Stimulated activated CD8-positive, alpha-beta memory T cell treated with anti-CD3 and anti-CD28 coated beads, Interleukin-2, amount 100 ng/mL, for 48 hours (primary cell): ENCODE measurements around the gene DISP2.
A peak's percentile ranks its signal among the peaks of the same experiment; 100 is the strongest.

ENCODE experiments used
- DNase-seq, 2 donors: peaks; one replicate each; pipeline ENCODE4 v3.0.0-alpha.2; 2020; ENCODE audit warnings: low read depth in 2 of 2

DISP2 gene, protein sequence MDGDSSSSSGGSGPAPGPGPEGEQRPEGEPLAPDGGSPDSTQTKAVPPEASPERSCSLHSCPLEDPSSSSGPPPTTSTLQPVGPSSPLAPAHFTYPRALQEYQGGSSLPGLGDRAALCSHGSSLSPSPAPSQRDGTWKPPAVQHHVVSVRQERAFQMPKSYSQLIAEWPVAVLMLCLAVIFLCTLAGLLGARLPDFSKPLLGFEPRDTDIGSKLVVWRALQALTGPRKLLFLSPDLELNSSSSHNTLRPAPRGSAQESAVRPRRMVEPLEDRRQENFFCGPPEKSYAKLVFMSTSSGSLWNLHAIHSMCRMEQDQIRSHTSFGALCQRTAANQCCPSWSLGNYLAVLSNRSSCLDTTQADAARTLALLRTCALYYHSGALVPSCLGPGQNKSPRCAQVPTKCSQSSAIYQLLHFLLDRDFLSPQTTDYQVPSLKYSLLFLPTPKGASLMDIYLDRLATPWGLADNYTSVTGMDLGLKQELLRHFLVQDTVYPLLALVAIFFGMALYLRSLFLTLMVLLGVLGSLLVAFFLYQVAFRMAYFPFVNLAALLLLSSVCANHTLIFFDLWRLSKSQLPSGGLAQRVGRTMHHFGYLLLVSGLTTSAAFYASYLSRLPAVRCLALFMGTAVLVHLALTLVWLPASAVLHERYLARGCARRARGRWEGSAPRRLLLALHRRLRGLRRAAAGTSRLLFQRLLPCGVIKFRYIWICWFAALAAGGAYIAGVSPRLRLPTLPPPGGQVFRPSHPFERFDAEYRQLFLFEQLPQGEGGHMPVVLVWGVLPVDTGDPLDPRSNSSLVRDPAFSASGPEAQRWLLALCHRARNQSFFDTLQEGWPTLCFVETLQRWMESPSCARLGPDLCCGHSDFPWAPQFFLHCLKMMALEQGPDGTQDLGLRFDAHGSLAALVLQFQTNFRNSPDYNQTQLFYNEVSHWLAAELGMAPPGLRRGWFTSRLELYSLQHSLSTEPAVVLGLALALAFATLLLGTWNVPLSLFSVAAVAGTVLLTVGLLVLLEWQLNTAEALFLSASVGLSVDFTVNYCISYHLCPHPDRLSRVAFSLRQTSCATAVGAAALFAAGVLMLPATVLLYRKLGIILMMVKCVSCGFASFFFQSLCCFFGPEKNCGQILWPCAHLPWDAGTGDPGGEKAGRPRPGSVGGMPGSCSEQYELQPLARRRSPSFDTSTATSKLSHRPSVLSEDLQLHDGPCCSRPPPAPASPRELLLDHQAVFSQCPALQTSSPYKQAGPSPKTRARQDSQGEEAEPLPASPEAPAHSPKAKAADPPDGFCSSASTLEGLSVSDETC (N-terminal part only)

DNA sequence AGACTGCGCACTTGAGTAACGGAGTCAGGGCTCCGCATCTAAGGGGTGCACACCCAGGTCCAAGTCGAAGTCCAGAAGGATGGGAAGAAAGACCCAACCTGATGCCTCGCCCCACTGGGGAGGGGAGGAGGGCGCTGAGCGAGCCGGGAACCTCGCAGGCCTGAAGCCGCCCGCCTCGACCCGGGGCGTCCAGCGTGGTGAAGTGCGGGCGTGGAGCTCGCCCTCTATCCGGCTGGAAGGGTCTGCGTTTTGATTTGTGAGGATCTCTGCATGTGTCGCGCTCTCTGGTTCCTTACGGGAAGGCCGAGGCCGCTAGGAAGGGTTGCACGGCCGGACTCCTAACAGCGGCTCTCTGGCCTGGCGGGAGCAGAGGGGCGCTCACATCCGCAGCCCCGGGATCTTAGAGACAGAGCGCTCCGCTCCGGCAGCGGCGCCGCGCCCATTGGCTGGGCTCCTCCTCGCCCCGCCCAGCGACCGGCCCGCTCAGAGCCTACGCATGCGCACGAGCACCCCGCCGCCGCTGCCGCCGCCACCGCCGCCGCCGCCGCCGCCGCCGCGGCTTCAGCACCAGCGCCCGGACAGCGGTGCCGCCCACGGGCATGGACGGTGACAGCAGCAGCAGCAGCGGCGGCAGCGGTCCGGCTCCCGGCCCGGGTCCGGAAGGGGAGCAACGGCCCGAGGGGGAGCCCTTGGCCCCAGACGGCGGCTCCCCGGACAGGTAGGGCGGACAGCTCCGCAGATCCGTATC lies at the start of gene DISP2:
DISP2 (plus strand) TSS at position 497 of the 748 bp plus-strand sequence; CDS start at position 600, 103 bp downstream.
- DNase-seq: peak; percentile 80 to 83

- DNase-seq: no peak
Measured at GRCh38 chr15:40309344-40309862, 48.6 kb upstream of the DISP2 start.

DNA sequence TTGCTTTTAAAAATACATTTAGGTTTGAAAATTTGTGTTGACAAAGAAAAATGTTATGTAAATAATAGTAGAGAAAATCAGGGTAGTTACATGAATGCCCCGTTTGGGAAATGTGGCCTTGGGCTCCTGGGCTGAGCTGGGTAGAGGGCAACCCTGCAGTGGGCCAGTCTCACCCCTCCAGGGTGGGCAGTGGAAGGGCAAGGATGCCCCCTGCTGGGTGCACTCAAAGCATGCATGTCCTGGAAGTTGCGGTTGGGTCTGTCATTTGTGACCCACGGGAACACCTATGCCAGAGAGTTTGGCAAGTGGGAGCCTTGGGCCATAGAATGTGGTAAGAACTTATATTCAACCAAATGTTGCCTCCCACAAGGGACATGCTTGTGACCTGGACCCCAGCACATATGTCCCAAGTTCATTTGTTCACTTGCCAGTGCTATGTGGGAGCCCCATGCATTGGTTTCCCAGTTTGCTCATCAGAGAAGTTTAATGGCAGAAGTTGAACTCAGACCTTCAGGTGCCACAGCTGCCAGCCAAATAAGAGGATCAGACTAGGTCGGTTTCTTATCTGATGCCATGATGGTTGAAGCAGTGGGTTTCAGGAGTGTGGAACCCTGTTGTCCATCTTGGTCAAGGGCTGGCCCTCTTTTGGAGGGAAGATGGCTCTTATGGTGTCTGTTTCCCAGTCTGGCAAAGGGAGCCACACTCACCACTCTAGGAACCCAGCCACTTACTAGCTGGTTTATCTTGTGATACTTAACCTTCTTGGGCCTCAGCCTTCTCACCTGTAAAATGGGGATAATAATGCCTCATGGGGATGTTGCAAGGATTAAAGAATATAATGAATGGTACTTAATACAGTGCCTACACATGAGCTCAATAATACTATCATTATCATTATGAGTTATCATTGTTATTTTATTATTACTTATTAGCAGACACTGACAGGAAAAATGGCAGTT lies 47.7 kb upstream of the DISP2 start:
- peak; percentile 49 to 55 for DNase-seq

GRCh38 chr15:40310993-40311392 lies 47.0 kb upstream of the DISP2 start:
- DNase-seq: no peak

DNA sequence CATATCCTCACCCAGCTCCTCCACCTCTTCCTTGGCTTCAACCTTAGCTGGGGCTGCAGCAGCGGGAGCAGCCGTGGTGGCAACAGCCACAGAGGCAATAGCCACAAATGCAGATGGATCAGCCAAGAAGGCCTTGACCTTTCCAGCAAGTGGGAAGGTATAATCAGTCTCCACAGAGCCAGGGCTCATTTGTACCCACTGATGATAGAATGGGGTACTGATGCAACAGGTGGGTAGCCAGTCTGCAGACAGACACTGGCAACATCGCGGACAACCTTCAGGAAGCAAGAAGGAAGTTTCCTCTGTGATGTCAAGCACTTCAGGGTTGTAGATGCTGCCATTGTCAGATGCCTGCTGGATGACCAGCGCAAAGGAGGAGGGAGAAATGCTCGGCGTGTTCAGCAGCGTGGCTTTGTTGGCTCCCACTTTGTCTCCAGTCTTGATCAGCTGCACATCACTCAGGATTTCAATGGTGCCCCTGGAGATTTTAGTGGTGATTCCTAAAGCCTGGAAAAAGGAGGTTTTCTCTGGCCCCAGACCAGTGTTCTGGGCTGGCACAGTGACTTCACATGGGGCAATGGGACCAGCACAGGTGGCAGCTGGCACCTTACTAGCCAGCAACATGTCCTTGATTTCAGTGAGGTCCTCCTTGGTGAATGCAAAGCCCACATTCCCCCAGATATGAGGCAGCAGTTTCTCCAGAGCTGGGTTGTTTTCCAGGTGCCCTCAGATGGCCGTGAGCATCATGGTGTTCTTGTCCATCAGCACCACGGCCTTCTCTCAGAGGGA lies 45.5 kb upstream of the DISP2 start:
- DNase-seq: no peak

DNA sequence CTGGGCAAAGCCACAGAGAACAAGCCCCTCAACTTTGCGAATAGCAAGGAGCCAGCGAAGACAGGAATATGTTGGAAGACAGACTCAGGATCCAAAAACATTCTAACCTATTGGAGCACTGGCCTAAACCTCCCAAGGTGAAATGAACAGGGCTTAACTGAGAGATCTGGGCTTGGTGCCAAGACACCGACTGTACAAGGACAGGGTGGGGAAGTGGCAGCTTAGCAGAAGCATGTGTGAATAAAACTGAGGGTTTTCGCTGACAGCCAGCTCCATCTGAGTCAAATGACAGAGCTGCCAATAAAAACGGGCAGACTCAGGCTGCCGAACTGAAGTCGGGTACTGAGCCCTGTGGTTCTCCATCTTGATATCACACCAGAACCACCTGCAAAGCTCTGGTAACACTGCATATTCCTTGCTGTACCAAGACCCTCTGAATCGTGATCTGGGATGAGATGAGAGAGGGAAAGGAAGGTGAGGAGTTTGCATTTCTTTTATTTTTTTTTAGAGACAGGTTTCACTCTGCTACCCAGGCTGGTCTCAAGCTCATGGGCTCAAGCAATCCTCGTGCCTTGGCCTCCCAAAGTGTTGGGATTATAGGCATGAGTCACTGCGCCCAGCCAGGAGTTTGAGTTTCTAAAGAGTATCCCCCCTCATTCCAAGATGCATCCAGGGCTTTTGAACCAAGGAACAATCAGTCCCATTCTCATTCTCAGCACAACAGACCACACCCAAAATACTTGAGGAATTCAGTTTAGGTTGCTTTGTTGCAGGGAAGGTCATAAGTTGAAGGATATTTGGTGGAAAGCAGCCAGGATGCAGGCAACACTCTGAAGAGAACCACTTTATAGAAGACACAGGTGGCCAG lies 44.3 kb upstream of the DISP2 start:
- DNase-seq: no peak

DNA sequence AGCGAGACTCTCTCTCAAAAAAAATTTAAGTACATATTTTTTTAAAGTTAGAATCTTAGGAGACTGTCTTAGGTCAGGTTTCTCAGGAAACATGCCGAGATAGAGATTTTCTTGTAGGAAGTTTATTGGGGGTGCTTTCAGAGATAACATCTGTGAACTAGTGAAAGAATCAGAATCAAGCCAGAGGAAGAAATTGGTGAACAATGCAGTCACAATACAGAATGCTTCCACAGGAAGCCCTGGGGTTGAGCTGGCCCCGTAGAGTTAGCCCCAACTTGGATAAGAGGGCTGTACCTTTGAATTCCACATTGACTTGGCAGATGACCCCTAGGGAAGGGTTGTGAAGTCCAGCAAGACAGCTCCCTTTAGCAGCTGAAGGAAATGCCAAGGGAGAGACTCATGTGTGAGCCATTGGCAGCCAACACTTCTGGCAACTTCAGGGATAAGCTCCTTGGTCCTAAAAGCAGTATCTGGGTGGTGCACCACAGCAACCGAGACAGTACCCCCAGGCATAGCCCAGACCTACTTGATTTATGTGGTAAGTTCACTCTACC lies 43.2 kb upstream of the DISP2 start:
- DNase-seq: no peak

GRCh38 chr15:40316931-40317330 lies 41.1 kb upstream of the DISP2 start:
- no peak for DNase-seq

DNA sequence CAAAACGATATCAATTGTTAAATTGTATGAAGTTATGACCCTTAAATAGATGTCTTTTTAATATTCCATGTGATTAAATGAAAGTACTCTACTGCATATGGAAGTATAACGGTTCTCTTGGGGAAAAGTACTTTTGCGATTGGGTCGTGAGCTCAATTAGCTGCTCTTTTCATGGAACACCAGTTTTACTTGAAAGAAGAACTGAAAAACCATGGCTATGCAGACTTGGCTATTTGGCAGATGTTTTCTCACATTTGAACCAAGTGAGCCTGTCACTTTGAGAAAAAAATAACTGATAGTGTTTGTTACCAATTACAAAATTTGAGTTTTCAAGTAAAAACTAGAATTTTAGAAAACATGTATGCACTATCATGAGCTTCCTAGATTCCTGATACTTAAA lies 40.4 kb upstream of the DISP2 start:
- no peak for DNase-seq

DNA sequence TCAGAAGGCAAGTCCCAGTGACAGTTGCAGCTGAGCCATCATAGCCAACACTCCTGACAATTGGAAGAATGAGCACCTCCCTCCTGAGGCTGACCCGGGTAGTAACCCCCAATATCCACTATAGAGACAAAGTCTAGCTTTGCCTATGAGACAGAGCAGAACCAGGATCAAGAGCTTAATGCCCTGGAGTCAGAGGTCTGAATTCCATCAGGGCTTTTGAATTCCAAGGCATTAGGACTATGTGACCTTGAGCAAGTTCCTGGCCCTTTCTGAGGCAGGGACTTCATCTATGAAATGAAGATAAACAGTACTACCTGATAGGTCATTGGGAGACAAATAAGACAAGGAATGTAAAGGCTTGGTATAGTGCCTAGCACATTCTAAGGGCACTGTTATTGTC lies 37.6 kb upstream of the DISP2 start:
- no peak for DNase-seq

- no peak for DNase-seq
Measured at GRCh38 chr15:40320931-40321371, 37.1 kb upstream of the DISP2 start.

DNA sequence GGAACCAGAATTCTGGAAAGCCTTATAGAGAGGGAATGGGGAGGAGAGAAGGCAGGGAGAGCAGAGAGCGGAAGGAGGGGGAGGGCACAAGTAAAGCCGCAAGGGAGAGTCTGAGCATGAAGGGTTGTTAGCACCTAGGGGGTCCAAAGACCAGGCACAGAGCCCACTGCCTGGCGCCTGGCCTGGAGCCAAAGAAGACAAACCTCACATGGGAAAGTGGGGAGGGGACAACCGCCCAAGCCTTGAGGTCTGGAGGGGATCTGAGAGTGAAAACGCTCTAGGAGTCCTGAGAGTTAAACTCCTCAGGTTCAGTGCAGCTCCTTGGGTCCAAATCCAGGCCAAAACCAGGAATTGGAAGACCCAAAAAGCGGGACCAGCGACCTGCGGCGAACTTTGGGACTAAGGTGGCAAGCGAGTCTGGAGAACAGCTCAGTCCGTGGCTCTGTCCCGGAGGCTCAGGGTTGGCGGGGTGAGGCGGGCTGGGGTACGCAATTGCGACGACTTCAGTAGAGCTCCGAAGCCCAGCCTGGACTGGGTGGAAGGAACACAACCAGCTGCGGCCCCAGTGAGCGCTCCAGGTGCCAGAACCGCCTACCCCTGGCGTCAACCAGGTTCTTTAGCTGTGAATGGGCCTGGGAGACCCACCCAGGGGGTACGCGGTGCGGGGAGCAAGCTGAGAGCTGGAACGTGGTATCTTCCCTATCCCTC lies 35.3 kb upstream of the DISP2 start:
- no peak for DNase-seq

DNA sequence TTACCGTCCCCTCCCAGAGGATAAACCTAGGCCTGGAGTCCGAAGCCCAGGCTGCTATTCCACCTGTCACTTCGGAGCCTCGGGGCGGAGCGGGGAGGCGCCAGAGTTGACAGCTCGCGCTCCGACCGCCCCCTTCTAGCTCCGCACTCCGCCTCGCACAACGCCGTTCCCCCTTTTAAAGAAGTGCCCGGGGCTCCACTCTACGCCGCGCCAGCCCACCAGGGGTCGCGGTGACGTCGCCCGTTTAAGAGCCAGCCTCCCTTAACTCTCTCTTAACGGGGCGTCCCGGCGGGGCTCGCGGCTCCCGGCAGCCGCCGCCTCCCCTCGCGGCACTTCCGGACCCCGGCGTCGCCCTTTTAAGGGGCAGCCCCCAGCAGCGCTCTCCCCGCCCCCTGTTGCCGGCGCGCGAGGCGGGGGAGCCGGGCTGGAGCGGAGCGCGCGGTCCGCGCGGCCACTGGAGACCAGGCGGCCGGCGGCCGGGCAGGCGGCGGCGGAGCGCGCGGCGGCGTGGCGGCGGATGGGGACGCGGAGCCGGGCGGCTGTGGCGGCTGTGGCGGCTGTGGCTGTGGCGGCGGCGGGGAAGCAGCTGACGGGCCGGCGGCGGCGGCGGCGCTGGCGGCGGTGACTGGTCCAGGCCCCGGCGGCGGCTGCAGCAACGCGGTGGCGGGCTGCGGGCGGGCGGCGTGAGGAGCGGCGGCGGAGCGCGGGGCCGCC lies 34.6 kb upstream of the DISP2 start, which contains the start of gene INAFM2:
INAFM2 (plus strand) TSS at position 454 of the 714 bp plus-strand sequence. CDS start 364 bp downstream, outside the sequence.
- peak; percentile 85 for DNase-seq

DNA sequence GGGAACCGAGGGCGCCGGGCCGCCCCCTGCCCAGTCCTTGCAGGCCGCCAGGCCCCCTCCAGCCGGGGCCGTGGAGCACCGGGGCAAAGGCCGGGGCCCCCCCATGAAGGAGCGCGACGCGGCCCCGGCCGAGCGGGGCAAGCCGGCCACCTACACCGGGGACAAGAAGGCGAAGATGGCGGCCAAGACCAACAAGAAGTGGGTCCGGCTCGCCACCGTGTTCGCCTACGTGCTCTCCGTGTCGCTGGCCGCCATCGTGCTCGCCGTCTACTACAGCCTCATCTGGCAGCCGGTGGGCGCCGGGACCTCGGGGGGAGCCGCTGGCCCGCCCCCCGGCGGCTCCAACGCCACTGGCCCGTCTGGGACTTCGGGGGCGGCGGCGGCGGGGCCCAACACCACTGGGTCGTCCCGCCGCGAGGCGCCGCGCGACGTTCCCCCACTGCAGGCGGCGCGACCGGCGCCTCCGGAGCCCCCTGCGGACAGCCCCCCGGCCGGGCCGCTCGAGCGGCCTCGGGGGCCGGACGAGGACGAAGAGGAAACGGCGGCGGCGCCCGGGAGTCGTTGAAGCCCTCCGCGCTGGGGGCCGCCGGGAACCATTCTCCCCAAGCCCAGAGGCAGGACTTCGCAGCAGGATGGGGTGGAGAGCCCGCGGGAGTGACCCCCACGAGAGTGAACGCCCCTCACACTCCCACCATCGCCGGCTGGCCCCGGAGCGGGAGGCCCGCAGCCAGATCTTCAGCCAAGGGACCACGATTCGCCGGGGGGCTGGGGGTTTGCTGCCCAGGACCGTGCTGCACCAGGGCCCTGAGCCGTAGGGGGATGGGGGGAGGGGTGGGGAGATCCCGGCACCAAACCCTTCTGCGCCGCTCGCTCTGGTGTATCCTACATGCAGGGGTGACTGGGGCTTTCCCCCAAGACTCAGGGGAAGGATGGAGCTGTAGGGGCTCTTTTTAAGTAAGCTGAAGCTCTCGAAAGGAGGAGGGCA lies 33.8 kb upstream of the DISP2 start:
- no peak for DNase-seq

DNA sequence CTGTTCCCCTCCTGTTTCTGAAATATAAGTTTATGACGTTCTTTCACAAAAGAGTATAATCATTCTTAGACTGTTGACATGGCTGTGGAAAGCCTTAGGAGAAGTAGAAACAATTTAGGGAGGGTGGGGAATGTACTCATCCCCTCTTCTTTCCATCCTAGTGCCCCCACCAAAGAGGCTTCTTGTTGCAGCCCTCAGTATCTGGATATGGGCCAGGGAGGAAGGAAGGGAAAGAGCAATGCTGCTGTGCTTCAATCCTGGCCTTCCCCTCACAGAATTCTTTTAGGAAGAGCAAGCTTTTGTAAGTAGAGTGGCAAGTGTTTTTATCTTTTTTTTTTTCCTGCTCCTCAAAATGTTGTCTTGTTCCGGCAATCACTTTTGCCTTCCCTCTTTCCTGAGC lies 32.8 kb upstream of the DISP2 start:
- DNase-seq: no peak
